HL-60 (cell line): ENCODE data around the gene TIPRL.
A peak's percentile ranks its signal among the peaks of the same experiment; 100 is the strongest.

Source experiments
- DNase-seq, 2 experiments: peaks; one replicate each; pipeline ENCODE4 v3.0.0-alpha.2; 2010 to 2020; ENCODE audit warnings: low read depth in 1 of 2, low spot score in 1 of 2
- H3K27ac ChIP-seq: fragments of 250-450 bp; sonication (Bioruptor Pico); replicated peaks from 2 replicates; pipeline ENCODE4 v1.5.1; 2020; ENCODE audit warnings: mild to moderate bottlenecking, moderate library complexity
- H3K27me3 ChIP-seq: fragments of 250-450 bp; sonication (Bioruptor Pico); 2 replicates; pipeline ENCODE4 v1.5.1; 2021; ENCODE audit warnings: mild to moderate bottlenecking, moderate library complexity; ENCODE audit not compliant: insufficient read depth, poor library complexity, severe bottlenecking
- H3K4me3 ChIP-seq: replicated peaks from 2 replicates; pipeline ENCODE4 v1.5.1; 2011; ENCODE audit warnings: mild to moderate bottlenecking, control low read depth, low read length; ENCODE audit not compliant: insufficient read depth
- GABPA ChIP-seq: IDR thresholded peaks from 2 replicates; pipeline ENCODE4 v1.6.1; 2012; ENCODE audit warnings: low read depth
- POLR2AphosphoS5 ChIP-seq: IDR thresholded peaks from 2 replicates; pipeline ENCODE4 v1.6.1; 2012; ENCODE audit warnings: low read depth
- SPI1 ChIP-seq: IDR thresholded peaks from 2 replicates; pipeline ENCODE4 v1.6.1; 2012; ENCODE audit warnings: low read depth, mild to moderate bottlenecking, borderline replicate concordance
- TF ChIP-seq, protein P1 (sequence below): IDR thresholded peaks from one replicate; pipeline ENCODE4 v1.5.1; 2011; ENCODE audit warnings: low read length, control low read depth, inconsistent platforms; ENCODE audit not compliant: insufficient read depth
- TF ChIP-seq, protein P2 (sequence below): IDR thresholded peaks from 2 replicates; pipeline ENCODE4 v1.6.1; 2012; ENCODE audit warnings: low read depth; ENCODE audit not compliant: insufficient replicate concordance

Gene TIPRL

DNA sequence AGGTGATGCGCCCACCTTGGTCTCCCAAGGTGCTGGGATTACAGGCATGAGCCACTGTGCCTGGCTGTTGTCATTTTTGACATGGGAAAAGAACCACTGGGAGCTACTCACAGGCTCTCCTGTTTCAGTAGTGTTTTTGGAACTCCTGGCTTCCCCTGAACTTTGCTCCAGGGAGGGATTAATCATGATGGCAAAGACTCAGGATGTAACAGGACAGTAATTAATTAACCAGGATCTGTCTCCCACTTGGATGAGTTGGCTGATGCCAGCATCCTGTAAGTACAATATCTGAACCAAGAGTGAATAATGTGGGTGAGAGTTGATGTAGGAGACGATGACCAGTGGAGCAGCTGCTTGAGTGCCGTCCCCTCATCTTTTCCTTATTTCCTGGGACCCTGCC, 51.9 kb downstream of the TIPRL start:
- no peak for TF ChIP-seq SPI1
- TF ChIP-seq POLR2AphosphoS5: no peak
- TF ChIP-seq GABPA: no peak
- TF ChIP-seq, protein P1, sequence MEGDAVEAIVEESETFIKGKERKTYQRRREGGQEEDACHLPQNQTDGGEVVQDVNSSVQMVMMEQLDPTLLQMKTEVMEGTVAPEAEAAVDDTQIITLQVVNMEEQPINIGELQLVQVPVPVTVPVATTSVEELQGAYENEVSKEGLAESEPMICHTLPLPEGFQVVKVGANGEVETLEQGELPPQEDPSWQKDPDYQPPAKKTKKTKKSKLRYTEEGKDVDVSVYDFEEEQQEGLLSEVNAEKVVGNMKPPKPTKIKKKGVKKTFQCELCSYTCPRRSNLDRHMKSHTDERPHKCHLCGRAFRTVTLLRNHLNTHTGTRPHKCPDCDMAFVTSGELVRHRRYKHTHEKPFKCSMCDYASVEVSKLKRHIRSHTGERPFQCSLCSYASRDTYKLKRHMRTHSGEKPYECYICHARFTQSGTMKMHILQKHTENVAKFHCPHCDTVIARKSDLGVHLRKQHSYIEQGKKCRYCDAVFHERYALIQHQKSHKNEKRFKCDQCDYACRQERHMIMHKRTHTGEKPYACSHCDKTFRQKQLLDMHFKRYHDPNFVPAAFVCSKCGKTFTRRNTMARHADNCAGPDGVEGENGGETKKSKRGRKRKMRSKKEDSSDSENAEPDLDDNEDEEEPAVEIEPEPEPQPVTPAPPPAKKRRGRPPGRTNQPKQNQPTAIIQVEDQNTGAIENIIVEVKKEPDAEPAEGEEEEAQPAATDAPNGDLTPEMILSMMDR: no peak
- TF ChIP-seq, protein P2, sequence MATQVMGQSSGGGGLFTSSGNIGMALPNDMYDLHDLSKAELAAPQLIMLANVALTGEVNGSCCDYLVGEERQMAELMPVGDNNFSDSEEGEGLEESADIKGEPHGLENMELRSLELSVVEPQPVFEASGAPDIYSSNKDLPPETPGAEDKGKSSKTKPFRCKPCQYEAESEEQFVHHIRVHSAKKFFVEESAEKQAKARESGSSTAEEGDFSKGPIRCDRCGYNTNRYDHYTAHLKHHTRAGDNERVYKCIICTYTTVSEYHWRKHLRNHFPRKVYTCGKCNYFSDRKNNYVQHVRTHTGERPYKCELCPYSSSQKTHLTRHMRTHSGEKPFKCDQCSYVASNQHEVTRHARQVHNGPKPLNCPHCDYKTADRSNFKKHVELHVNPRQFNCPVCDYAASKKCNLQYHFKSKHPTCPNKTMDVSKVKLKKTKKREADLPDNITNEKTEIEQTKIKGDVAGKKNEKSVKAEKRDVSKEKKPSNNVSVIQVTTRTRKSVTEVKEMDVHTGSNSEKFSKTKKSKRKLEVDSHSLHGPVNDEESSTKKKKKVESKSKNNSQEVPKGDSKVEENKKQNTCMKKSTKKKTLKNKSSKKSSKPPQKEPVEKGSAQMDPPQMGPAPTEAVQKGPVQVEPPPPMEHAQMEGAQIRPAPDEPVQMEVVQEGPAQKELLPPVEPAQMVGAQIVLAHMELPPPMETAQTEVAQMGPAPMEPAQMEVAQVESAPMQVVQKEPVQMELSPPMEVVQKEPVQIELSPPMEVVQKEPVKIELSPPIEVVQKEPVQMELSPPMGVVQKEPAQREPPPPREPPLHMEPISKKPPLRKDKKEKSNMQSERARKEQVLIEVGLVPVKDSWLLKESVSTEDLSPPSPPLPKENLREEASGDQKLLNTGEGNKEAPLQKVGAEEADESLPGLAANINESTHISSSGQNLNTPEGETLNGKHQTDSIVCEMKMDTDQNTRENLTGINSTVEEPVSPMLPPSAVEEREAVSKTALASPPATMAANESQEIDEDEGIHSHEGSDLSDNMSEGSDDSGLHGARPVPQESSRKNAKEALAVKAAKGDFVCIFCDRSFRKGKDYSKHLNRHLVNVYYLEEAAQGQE: no peak
- no peak overlapping the region for H3K27ac ChIP-seq
- no peak overlapping the region for H3K4me3 ChIP-seq
- H3K27me3 ChIP-seq: no peaks in the 10 kb centered on the region
- no peak for DNase-seq

DNA sequence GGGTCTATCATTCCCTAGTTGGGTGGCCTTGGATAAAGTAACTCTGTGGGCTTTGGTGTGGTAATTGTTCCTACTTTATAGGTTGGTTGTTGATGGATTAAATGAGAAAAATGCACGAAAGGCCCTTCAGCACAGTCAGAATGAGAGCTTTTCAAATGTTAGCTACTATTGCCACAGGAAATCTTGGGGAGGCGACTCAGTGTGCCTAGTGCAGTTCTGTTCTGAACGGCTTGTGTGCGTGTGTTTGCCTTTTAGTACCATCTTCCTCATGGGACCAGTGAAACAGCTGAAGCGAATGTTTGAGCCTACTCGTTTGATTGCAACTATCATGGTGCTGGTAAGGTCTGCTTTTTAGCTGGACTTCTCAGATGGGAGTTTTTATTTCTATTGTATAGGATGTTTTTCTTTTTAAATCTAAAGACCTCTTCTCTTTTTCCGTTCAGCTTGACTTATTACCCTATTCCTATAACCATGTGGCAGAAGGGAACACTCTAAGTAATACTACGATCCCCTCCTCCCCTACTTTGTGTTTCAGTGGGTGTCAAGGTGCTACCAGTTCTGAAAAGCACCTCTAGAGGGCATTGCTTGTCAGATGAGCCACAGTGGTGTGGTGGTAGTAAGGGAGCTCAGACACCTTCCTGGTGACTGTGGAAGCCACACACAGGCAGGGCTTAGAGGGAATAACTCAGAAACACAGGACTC, 56.2 kb downstream of the TIPRL start:
- Histone ChIP-seq H3K27ac (no peak overlapping the region), H3K4me3 (no peak overlapping the region), H3K27me3 (no peaks in the 10 kb centered on the region)
- TF ChIP-seq, protein P1: peak; percentile 57
- no peak for TF ChIP-seq POLR2AphosphoS5
- peak in 1 of 2 experiments; percentile 52 for DNase-seq

DNA sequence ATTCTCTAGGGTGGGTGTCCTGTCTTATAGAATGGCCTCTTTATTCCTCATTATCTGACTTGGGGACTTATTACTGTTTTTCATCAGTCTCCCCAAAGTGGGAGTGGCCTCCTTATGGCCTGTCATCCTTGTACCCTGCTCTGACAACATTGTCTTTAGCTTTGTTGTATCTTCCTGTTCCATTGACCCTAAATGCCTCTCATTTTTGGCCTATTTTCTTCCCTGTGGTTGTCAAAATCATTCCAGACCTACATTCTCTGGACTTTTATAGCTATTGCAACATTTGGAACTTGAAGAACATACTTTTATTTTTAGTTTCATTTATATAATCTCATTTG, 56.8 kb downstream of the TIPRL start:
- Histone ChIP-seq H3K4me3 (no peak overlapping the region), H3K27ac (no peak overlapping the region), H3K27me3 (no peaks in the 10 kb centered on the region)
- TF ChIP-seq, protein P1: no peak
- TF ChIP-seq POLR2AphosphoS5: no peak
- TF ChIP-seq SPI1: no peak
- no peak for TF ChIP-seq GABPA
- TF ChIP-seq, protein P2: no peak
- DNase-seq: no peak

DNA sequence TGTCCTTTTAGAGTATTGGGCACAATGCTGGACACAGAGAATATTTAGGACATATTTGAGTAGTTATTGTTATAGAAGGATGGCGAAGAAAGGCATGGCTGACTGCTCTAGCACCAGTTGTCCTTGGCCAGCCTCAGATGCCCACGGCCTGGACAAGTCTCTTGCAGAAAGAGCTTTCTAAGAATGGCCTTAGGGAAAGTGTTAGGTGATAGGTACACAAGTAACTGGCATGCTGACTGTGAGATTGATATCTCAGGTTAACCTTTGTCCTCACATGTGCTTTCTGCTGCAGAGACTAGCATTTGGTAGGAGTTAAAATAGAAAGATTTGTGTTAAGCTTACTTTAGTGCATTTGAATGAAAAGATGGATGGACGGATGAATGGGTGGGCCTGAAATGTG, 57.2 kb downstream of the TIPRL start:
- H3K27me3 ChIP-seq: no peaks in the 10 kb centered on the region
- no peak overlapping the region for H3K4me3 ChIP-seq
- TF ChIP-seq, protein P2: no peak
- no peak for TF ChIP-seq SPI1
- no peak for DNase-seq
- H3K27ac ChIP-seq: no peak overlapping the region
